Spleen (tissue), 11 donors: ENCODE measurements around the gene HAND1. TPM values are rescaled to one million over a fixed set of nuclear protein-coding genes. Genes with fewer than 3 reads are reported as not detected.
A peak's percentile ranks its signal among the peaks of the same experiment; 100 is the strongest.

Experiments
- DNase-seq: peaks from one replicate; pipeline ENCODE4 v3.0.0-alpha.2; 2020
- H3K27ac ChIP-seq, 8 donors: fragments of 200-600 bp; sonication (generic) in 7 of 8; 1 replicate in 4 of 8; 2 replicates in 4 of 8; pipeline versions ENCODE4 v1.5.0 to v1.8.0; 2016 to 2021; ENCODE audit warnings: inconsistent platforms in 4 of 8, mild to moderate bottlenecking in 4 of 8, moderate library complexity in 1 of 8
- H3K27me3 ChIP-seq, 7 donors: fragments of 200-600 bp; sonication (generic) in 6 of 7; replicated peaks in 1 of 7; 1 replicate in 4 of 7; 2 replicates in 3 of 7; pipeline versions ENCODE4 v1.5.0 to v1.8.0; 2016 to 2021; ENCODE audit warnings: inconsistent platforms in 3 of 7, mild to moderate bottlenecking in 1 of 7
- H3K36me3 ChIP-seq, 6 donors: fragments of 200-600 bp; sonication (generic) in 5 of 6; 1 replicate in 4 of 6; 2 replicates in 2 of 6; pipeline versions ENCODE4 v1.5.0 to v1.8.0; 2016 to 2021; ENCODE audit warnings: inconsistent platforms in 2 of 6
- H3K4me1 ChIP-seq, 6 donors: fragments of 200-600 bp; sonication (generic) in 5 of 6; 1 replicate in 3 of 6; 2 replicates in 3 of 6; pipeline versions ENCODE4 v1.5.0 to v1.8.0; 2016 to 2021; ENCODE audit warnings: inconsistent platforms in 3 of 6
- H3K4me3 ChIP-seq, 8 donors: fragments of 200-600 bp; sonication (generic) in 7 of 8; 1 replicate in 4 of 8; 2 replicates in 4 of 8; pipeline versions ENCODE4 v1.5.0 to v1.8.0; 2016 to 2021; ENCODE audit warnings: inconsistent platforms in 4 of 8, mild to moderate bottlenecking in 4 of 8, moderate library complexity in 2 of 8
- H3K9me3 ChIP-seq, 8 donors: fragments of 200-600 bp; sonication (generic) in 7 of 8; 1 replicate in 4 of 8; 2 replicates in 4 of 8; pipeline versions ENCODE4 v1.5.0 to v1.8.0; 2016 to 2021; ENCODE audit warnings: inconsistent platforms in 4 of 8
- POLR2A ChIP-seq, 3 donors: fragments of 450-650 bp; IDR thresholded peaks; one replicate each; pipeline ENCODE4 v1.5.1; 2017; ENCODE audit warnings: antibody characterized with exemption in 3 of 3, mild to moderate bottlenecking in 1 of 3
- POLR2AphosphoS5 ChIP-seq, 3 donors: sonication (generic); formaldehyde crosslinking; IDR thresholded peaks; one replicate each; pipeline ENCODE4 v1.5.1; 2017; ENCODE audit warnings: antibody characterized with exemption in 3 of 3
- WGBS, 5 donors: extraction: QIAGEN DNeasy Blood & Tissue Kit in 3 of 5; methylation state at CpG; one replicate each; pipeline versions ENCODE4 v1.1.5 to v1.1.7; 2013 to 2018; 5-methylcytosine and 5-hydroxymethylcytosine counted together
- intact Hi-C: fragments of 100-400 bp; cut with DNase I; formaldehyde crosslinking; loops from one replicate; pipeline ENCODE4 v1.15.0; 2023; ENCODE audit warnings: low total_unique reads
- polyA plus RNA-seq, 3 donors: library from polyadenylated mRNA; stranded (reverse); fragments of 200-250 nt; gene quantifications; one replicate each; pipeline ENCODE4 v1.2.1, GENCODE V29; 2013
- total RNA-seq, 7 donors: library from RNA; depleted of rRNA in 3 of 7; stranded (reverse); fragments of >200 nt in 3 of 7; fragmentation: NEBNext Ultra II Directional in 4 of 7; extraction: Animal tissue kit (Norgen Biotek cat#: 25700) in 4 of 7; gene quantifications; one replicate each; pipeline versions ENCODE4 v1.1.0 to v1.2.1, GENCODE V29; 2016 to 2021
- TF ChIP-seq, protein P1 (sequence below), 11 experiments: fragments of 200-600 bp in 7 of 11; fragments of 450-650 bp in 4 of 11; sonication (generic) in 4 of 11; IDR thresholded peaks in 8 of 11; conservative IDR thresholded peaks in 3 of 11; 1 replicate in 7 of 11; 2 replicates in 4 of 11; pipeline versions ENCODE4 v1.4.0 to v1.8.0; 2016 to 2021; ENCODE audit warnings: antibody characterized with exemption in 11 of 11, inconsistent platforms in 4 of 11, mild to moderate bottlenecking in 1 of 11
- donor health status: healthy with polysubstance abuse.
- donor health status: DM: no; HTN: no; CAD: no; lungs with moderate emphysema.
- donor health status: DM: no; HTN: no; CAD: no.
- donor health status: Bipolar disorder and iron deficiency.
- donor health status: healthy.
- donor health status: DM: no; HTN: no; CAD: no.
- donor health status: DM: yes; HTN: yes; CAD: no.

The HAND1 gene
- total and polyA plus RNA-seq, 10 donors, result not detected

DNA sequence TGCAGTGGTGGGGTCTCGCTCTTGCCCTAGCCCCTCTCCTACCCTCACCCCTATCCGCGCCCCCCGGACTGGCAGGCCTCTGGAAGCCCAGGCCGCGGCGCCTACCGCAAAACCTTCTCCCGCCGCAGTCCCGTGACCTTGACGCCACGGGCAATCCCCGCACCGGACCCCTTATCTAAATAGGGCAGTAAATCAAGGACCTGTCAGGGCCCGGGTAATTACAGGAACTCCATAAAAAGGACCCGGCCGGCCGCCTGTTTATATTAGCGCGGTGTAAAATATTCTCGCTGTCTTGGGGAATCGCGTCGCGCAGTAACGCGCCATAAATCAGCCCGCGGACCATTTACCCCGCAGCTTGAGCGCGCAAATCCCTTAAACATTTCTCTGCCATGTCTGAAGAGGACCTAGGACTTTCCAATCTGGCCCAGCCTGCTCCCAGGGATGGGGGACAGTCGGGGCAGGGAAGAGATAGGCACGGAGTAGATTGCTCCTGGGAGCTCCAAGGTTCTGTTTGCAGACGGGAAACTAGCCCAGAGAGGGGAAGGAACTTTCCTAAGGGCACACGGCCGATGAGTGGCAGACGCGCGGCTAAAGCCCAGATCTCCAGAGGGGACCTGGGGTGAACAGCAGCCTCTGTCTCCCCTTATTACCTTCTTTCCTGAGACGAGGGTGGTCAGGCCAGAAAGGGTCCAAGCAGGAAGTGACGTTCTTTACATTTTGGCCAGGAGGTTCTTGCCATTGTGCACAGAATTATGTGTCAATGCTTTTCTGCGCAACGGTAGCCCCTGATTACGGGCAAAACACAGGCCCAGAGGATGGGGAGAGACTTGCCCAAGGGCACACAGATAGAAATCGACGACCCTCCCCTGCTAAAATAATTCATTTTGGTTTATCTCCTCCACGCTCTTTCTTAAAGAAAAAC, 4.8 kb upstream of the HAND1 start:
- H3K4me3 ChIP-seq, result peak overlapping the region in 1 of 8 donors; percentile 2
- peaks cover 21 to 100% (median 100%) of the 10 kb centered on the region in 7 donors for H3K27me3 ChIP-seq
- no peaks in the 10 kb centered on the region for H3K36me3 ChIP-seq
- peak; percentile 68 for DNase-seq
- no peak for TF ChIP-seq POLR2A (IDR thresholded peaks at IDR 0.05)
- TF ChIP-seq, protein P1, sequence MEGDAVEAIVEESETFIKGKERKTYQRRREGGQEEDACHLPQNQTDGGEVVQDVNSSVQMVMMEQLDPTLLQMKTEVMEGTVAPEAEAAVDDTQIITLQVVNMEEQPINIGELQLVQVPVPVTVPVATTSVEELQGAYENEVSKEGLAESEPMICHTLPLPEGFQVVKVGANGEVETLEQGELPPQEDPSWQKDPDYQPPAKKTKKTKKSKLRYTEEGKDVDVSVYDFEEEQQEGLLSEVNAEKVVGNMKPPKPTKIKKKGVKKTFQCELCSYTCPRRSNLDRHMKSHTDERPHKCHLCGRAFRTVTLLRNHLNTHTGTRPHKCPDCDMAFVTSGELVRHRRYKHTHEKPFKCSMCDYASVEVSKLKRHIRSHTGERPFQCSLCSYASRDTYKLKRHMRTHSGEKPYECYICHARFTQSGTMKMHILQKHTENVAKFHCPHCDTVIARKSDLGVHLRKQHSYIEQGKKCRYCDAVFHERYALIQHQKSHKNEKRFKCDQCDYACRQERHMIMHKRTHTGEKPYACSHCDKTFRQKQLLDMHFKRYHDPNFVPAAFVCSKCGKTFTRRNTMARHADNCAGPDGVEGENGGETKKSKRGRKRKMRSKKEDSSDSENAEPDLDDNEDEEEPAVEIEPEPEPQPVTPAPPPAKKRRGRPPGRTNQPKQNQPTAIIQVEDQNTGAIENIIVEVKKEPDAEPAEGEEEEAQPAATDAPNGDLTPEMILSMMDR (IDR thresholded peaks at IDR 0.05 in 8 of 11, conservative IDR thresholded peaks at IDR 0.05 in 3 of 11), result no peak
- TF ChIP-seq POLR2AphosphoS5 (IDR thresholded peaks at IDR 0.05), result no peak
- H3K9me3 ChIP-seq, result no peaks in the 10 kb centered on the region
- peaks cover 9 to 50% (median 31%) of the 10 kb centered on the region in 6 donors for H3K4me1 ChIP-seq
- intact Hi-C loops, result no loop called here
- H3K27ac ChIP-seq, result no peak overlapping the region
- WGBS, 5 donors, result 5 to 10% (median 7%) methylated on average over 48 to 49 of the region's 49 CpGs

DNA sequence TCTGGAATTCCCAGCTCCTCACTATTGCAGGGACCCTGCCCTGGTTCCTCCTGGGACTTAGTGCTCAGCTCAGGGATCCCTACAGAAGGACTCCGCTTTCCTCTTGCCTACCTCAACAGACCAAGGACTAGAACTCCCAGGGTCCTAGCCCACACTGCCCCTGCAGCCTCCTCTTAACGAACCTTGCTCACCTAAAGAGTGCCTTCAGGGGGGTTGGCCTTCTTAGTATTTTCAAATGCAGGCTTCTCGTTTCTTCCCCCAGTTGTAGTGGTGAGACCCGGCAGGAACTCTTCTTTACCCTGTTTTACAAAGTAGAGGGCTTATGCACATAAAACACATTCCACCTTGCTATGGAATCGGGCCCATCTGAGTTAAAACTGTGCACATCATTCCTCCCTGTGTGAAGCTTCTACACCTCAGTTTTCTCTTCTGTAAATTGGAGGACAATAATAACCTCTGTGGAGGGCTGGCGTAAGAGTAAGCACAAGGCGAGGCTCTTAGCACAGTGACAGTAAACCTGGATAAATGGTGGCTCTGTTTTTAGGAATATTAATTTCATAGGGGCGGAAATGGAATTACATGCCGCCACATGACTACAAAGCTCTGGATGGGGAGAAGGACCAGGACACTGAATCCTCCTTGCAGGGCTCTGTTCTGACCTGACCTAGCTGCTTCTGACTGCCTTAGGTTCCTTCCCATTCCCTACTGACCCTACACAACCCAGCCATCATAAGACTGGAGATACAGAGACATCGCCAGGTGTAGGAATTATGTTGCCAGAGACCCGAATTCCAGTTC, 3.8 kb upstream of the HAND1 start:
- Histone ChIP-seq H3K27me3 (peaks cover 27 to 100% (median 100%) of the 10 kb centered on the region in 7 donors), H3K27ac (no peak overlapping the region), H3K36me3 (no peaks in the 10 kb centered on the region), H3K4me1 (peaks cover 17 to 60% (median 42%) of the 10 kb centered on the region in 6 donors), H3K4me3 (no peak overlapping the region), H3K9me3 (no peaks in the 10 kb centered on the region)
- intact Hi-C loops, result no loop called here
- WGBS, 5 donors, result 18 to 28% (median 24%) methylated on average over 11 of the region's 11 CpGs
- no peak for DNase-seq
- TF ChIP-seq POLR2A (IDR thresholded peaks at IDR 0.05) (no peak), POLR2AphosphoS5 (IDR thresholded peaks at IDR 0.05) (no peak)
- TF ChIP-seq, protein P1 (IDR thresholded peaks at IDR 0.05 in 8 of 11, conservative IDR thresholded peaks at IDR 0.05 in 3 of 11), result no peak

DNA sequence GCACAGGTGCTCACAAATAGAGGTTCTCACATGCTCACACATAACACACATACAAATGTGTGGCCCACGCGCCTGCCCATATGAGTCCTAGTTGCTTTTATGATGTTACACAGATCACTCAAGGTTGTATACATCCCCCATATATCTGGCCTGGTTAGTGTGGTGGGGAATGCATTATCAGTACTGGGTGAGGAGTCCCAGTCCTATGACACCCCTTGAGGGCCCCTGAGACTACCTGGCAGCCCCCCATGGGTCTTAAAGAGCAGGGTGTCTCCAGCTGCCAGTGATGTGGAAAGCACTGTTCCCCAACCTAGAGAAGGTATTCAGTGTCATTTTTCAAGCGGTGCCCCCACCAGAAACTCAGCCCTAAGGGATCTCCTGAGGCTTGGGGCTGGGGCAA, 2.8 kb upstream of the HAND1 start:
- Histone ChIP-seq H3K27me3 (peaks cover 32 to 100% (median 100%) of the 10 kb centered on the region in 7 donors), H3K9me3 (no peaks in the 10 kb centered on the region), H3K4me3 (no peak overlapping the region), H3K4me1 (peaks cover 24 to 70% (median 51%) of the 10 kb centered on the region in 6 donors), H3K27ac (no peak overlapping the region), H3K36me3 (no peaks in the 10 kb centered on the region)
- WGBS, 5 donors, result 14 to 27% (median 21%) methylated on average over 2 to 3 of the region's 3 CpGs
- intact Hi-C loops, result no loop called here
- DNase-seq, result no peak
- TF ChIP-seq POLR2AphosphoS5 (IDR thresholded peaks at IDR 0.05) (no peak), POLR2A (IDR thresholded peaks at IDR 0.05) (no peak)
- TF ChIP-seq, protein P1 (IDR thresholded peaks at IDR 0.05 in 8 of 11, conservative IDR thresholded peaks at IDR 0.05 in 3 of 11), result no peak
